Testis (tissue), 2 donors: ENCODE measurements around the gene SPRED1.

ENCODE experiments used
- POLR2A ChIP-seq: fragments of 450-650 bp; IDR thresholded peaks from one replicate; pipeline ENCODE4 v1.6.1; 2017; ENCODE audit warnings: antibody characterized with exemption, mild to moderate bottlenecking, moderate library complexity
- TF ChIP-seq, protein P1 (sequence below), 3 experiments: fragments of 450-650 bp in 2 of 3; fragments of 200-600 bp in 1 of 3; sonication (generic) in 1 of 3; IDR thresholded peaks; one replicate each; pipeline ENCODE4 v1.5.1; 2016 to 2019; ENCODE audit warnings: antibody characterized with exemption in 3 of 3, mild to moderate bottlenecking in 2 of 3, moderate library complexity in 1 of 3

DNA sequence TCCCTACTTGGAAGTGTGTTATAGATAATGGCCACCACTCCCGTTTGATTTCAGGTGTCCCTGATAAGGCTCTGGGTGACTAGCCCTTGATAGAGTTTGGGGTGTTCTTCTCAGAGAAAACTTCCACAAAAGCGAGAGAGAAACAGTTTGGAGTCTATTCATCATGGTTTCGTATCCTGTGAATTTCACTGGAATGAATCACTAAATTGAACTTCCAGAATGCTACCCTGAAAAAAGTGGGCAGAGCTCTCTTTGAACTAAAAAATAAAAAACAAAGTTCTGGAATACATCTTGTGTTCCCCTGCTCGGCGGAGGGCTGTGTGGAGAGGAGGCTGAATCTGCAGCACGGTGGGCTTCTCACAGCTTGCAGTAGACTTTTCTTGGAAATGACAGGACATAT is 148.5 kb downstream of the SPRED1 start:
- TF ChIP-seq, protein P1, sequence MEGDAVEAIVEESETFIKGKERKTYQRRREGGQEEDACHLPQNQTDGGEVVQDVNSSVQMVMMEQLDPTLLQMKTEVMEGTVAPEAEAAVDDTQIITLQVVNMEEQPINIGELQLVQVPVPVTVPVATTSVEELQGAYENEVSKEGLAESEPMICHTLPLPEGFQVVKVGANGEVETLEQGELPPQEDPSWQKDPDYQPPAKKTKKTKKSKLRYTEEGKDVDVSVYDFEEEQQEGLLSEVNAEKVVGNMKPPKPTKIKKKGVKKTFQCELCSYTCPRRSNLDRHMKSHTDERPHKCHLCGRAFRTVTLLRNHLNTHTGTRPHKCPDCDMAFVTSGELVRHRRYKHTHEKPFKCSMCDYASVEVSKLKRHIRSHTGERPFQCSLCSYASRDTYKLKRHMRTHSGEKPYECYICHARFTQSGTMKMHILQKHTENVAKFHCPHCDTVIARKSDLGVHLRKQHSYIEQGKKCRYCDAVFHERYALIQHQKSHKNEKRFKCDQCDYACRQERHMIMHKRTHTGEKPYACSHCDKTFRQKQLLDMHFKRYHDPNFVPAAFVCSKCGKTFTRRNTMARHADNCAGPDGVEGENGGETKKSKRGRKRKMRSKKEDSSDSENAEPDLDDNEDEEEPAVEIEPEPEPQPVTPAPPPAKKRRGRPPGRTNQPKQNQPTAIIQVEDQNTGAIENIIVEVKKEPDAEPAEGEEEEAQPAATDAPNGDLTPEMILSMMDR (IDR thresholded peaks at IDR 0.05), result no peak
- no peak for TF ChIP-seq POLR2A
